IMR-90 (cell line): ENCODE results near the gene NLRC3. TPM values are rescaled to one million over a fixed set of nuclear protein-coding genes. Genes with fewer than 3 reads are reported as not detected.

Experiments
- ATAC-seq: fragments of 200-7000 bp; cut with Tn5 transposase; 2 replicates; pipeline ENCODE4 v1.9.1; 2020; ENCODE audit warnings: low read depth, mild to moderate bottlenecking, moderate library complexity
- BruUV-seq: library from RNA; stranded (reverse); fragments of 400-500 nt; replicated peaks from 2 replicates; lab custom pipeline; 2021; lab: Mats Ljungman, UMichigan
- CTCF ChIA-PET: fragments of 300-600 bp; formaldehyde crosslinking; extraction: SDS; loops from one replicate; lab custom pipeline; 2021; ENCODE audit warnings: antibody characterized with exemption; lab: Yijun Ruan, JAX
- POLR2A ChIA-PET: fragments of 300-600 bp; sonication (Branson Sonifier 250); formaldehyde crosslinking; loops from one replicate; lab custom pipeline; 2022; ENCODE audit warnings: antibody characterized with exemption; ENCODE audit not compliant: unreplicated experiment; lab: Charles Lee
- DNase-seq: peaks from one replicate; pipeline ENCODE4 v3.0.0; 2013
- H2AFZ ChIP-seq: replicated peaks from 2 replicates; pipeline ENCODE3; 2013; ENCODE audit warnings: low read length, mild to moderate bottlenecking; ENCODE audit not compliant: poor library complexity
- H2AK5ac ChIP-seq: 2 replicates; pipeline ENCODE4 v1.6.1; 2013; ENCODE audit warnings: low read depth, low read length, inconsistent platforms
- H2AK9ac ChIP-seq: replicated peaks from 2 replicates; pipeline ENCODE3; 2013; ENCODE audit warnings: mild to moderate bottlenecking, low read depth, low read length, moderate library complexity; ENCODE audit not compliant: poor library complexity
- H2BK120ac ChIP-seq: 2 replicates; pipeline ENCODE4 v1.6.1; 2013; ENCODE audit warnings: low read depth, low read length, inconsistent platforms
- H2BK15ac ChIP-seq: 3 replicates; pipeline ENCODE4 v1.6.1; 2013; ENCODE audit warnings: low read depth, low read length, inconsistent platforms
- H2BK20ac ChIP-seq: 2 replicates; pipeline ENCODE4 v1.6.1; 2013; ENCODE audit warnings: low read depth, mild to moderate bottlenecking, inconsistent platforms, low read length, moderate library complexity
- H2BK5ac ChIP-seq: 2 replicates; pipeline ENCODE4 v1.6.1; 2013; ENCODE audit warnings: mild to moderate bottlenecking, low read depth, low read length, inconsistent platforms; ENCODE audit not compliant: poor library complexity, severe bottlenecking
- H3K14ac ChIP-seq: replicated peaks from 2 replicates; pipeline ENCODE4 v1.6.1; 2013; ENCODE audit warnings: low read depth, low read length, inconsistent platforms
- H3K18ac ChIP-seq: 2 replicates; pipeline ENCODE4 v1.6.1; 2013; ENCODE audit warnings: low read depth, low read length, control low read depth
- H3K23ac ChIP-seq: 2 replicates; pipeline ENCODE4 v1.6.1; 2013; ENCODE audit warnings: low read depth, low read length, inconsistent platforms
- H3K27ac ChIP-seq: 2 replicates; pipeline ENCODE4 v1.5.1; 2013; ENCODE audit warnings: mild to moderate bottlenecking, control low read depth, low read length; ENCODE audit not compliant: insufficient read depth
- H3K27me3 ChIP-seq: 2 replicates; pipeline ENCODE4 v1.6.1; 2013; ENCODE audit warnings: low read length; ENCODE audit not compliant: control insufficient read depth, insufficient read depth
- H3K36me3 ChIP-seq: 2 replicates; pipeline ENCODE4 v1.6.1; 2013; ENCODE audit warnings: low read length, mixed read lengths; ENCODE audit not compliant: control insufficient read depth, insufficient read depth
- H3K4ac ChIP-seq: 2 replicates; pipeline ENCODE4 v1.6.1; 2013; ENCODE audit warnings: low read depth, low read length, inconsistent platforms
- H3K4me1 ChIP-seq: 2 replicates; pipeline ENCODE4 v1.6.1; 2013; ENCODE audit warnings: low read length, mixed read lengths; ENCODE audit not compliant: control insufficient read depth, insufficient read depth
- H3K4me2 ChIP-seq: 2 replicates; pipeline ENCODE4 v1.6.1; 2013; ENCODE audit warnings: low read depth, mild to moderate bottlenecking, control low read depth, low read length, moderate library complexity
- H3K4me3 ChIP-seq: 2 replicates; pipeline ENCODE4 v1.5.1; 2013; ENCODE audit warnings: low read depth, mild to moderate bottlenecking, control low read depth, low read length, moderate library complexity; ENCODE audit not compliant: insufficient read depth
- H3K56ac ChIP-seq: 2 replicates; pipeline ENCODE4 v1.6.1; 2013; ENCODE audit warnings: low read length, inconsistent platforms; ENCODE audit not compliant: insufficient read depth; ENCODE audit errors: extremely low read depth
- H3K79me1 ChIP-seq, 2 experiments: 2 replicates each; pipeline ENCODE4 v1.6.1; 2013; ENCODE audit warnings: low read length in 2 of 2, inconsistent platforms in 1 of 2, low read depth in 1 of 2
- H3K9ac ChIP-seq: 2 replicates; pipeline ENCODE4 v1.6.1; 2013; ENCODE audit warnings: low read depth, low read length, control low read depth
- H3K9me1 ChIP-seq: 2 replicates; pipeline ENCODE4 v1.6.1; 2013; ENCODE audit warnings: low read length, inconsistent platforms; ENCODE audit not compliant: insufficient read depth
- H3K9me3 ChIP-seq: 2 replicates; pipeline ENCODE4 v1.6.1; 2013; ENCODE audit warnings: low read length; ENCODE audit not compliant: control insufficient read depth, insufficient read depth
- H4K20me1 ChIP-seq: 2 replicates; pipeline ENCODE4 v1.6.1; 2013; ENCODE audit warnings: low read length, inconsistent platforms; ENCODE audit not compliant: insufficient read depth
- H4K5ac ChIP-seq: 2 replicates; pipeline ENCODE4 v1.6.1; 2013; ENCODE audit warnings: mild to moderate bottlenecking, low read depth, low read length, control low read depth
- H4K8ac ChIP-seq, 2 experiments: 2 replicates each; pipeline ENCODE4 v1.6.1; 2013; ENCODE audit warnings: low read depth in 2 of 2, low read length in 2 of 2, control low read depth in 1 of 2, inconsistent platforms in 1 of 2
- H4K91ac ChIP-seq: 2 replicates; pipeline ENCODE4 v1.6.1; 2013; ENCODE audit warnings: low read depth, low read length, inconsistent platforms; ENCODE audit not compliant: insufficient read depth
- BHLHE40 ChIP-seq: fragments of 150-350 bp; IDR thresholded peaks from 2 replicates; pipeline ENCODE4 v1.6.1; 2016; ENCODE audit warnings: mild to moderate bottlenecking, low read depth, low read length
- CEBPB ChIP-seq: IDR thresholded peaks from 2 replicates; pipeline ENCODE4 v1.6.1; 2012; ENCODE audit warnings: low read depth, low read length, improper control_type of control experiment
- CHD1 ChIP-seq: IDR thresholded peaks from 2 replicates; pipeline ENCODE4 v1.6.1; 2012; ENCODE audit warnings: low read depth, low read length, improper control_type of control experiment
- FOS ChIP-seq: fragments of 150-350 bp; IDR thresholded peaks from 2 replicates; pipeline ENCODE4 v1.6.1; 2016; ENCODE audit warnings: low read depth, low read length
- MAFK ChIP-seq: IDR thresholded peaks from 2 replicates; pipeline ENCODE4 v1.6.1; 2012; ENCODE audit warnings: low read depth, low read length, improper control_type of control experiment
- MAZ ChIP-seq: IDR thresholded peaks from 2 replicates; pipeline ENCODE4 v1.6.1; 2012; ENCODE audit warnings: low read depth, mild to moderate bottlenecking, low read length, improper control_type of control experiment, moderate library complexity, borderline replicate concordance
- NFE2L2 ChIP-seq: fragments of 150-350 bp; IDR thresholded peaks from 2 replicates; pipeline ENCODE4 v1.6.1; 2016; ENCODE audit warnings: low read depth, mild to moderate bottlenecking, low read length
- POLR2A ChIP-seq: IDR thresholded peaks from 2 replicates; pipeline ENCODE4 v1.6.1; 2012; ENCODE audit warnings: mild to moderate bottlenecking, low read depth, low read length
- RAD21 ChIP-seq: IDR thresholded peaks from 2 replicates; pipeline ENCODE4 v1.6.1; 2012; ENCODE audit warnings: low read length, improper control_type of control experiment
- RCOR1 ChIP-seq: IDR thresholded peaks from 2 replicates; pipeline ENCODE4 v1.6.1; 2012; ENCODE audit warnings: mild to moderate bottlenecking, low read length, improper control_type of control experiment; ENCODE audit not compliant: insufficient replicate concordance
- RFX5 ChIP-seq: IDR thresholded peaks from 2 replicates; pipeline ENCODE4 v1.8.0; 2012; ENCODE audit warnings: low read depth, mild to moderate bottlenecking, low read length, moderate library complexity
- SMC3 ChIP-seq: fragments of 150-350 bp; IDR thresholded peaks from 2 replicates; pipeline ENCODE4 v1.6.1; 2016; ENCODE audit warnings: low read depth, mild to moderate bottlenecking, antibody characterized with exemption, low read length, moderate library complexity
- whole genome bisulfite sequencing, 2 experiments: methylation state at CpG; one replicate each; pipeline versions ENCODE4 v1.1.5 to v1.1.7; 2013; ENCODE audit warnings: missing lambda C conversion rate in 2 of 2; ENCODE audit not compliant: insufficient read length in 1 of 2; ENCODE audit errors: extremely low coverage in 2 of 2; 5-methylcytosine and 5-hydroxymethylcytosine counted together
- dilution Hi-C: fragments of 300-500 bp; cut with HindIII; formaldehyde crosslinking; loops from one replicate; pipeline ENCODE4 v1.14.3; 2018; ENCODE audit warnings: low sequenced_read_pairs; ENCODE audit not compliant: unreplicated experiment
- in situ Hi-C: fragments of 300-500 bp; cut with MboI; formaldehyde crosslinking; loops from 3 replicates; pipeline ENCODE4 v1.14.3; 2019; ENCODE audit warnings: low sequenced_read_pairs, inconsistent platforms, mixed read lengths
- intact Hi-C: fragments of 100-400 bp; cut with micrococcal nuclease; formaldehyde crosslinking; loops from 2 replicates; pipeline ENCODE4 v1.10.0; 2022
- polyA plus RNA-seq, 3 experiments: library from polyadenylated mRNA; depleted of rRNA; stranded (reverse); fragments of >200 nt; gene quantifications; 2 replicates each; pipeline ENCODE4 v1.2.3, GENCODE V29; 2012; ENCODE audit warnings: low replicate concordance in 1 of 3
- total RNA-seq: library from RNA; depleted of rRNA; stranded (reverse); fragments of >200 nt; gene quantifications from 2 replicates; pipeline ENCODE4 v1.2.3, GENCODE V29; 2012
- TF ChIP-seq, protein P1 (sequence below): fragments of 150-350 bp; IDR thresholded peaks from 2 replicates; pipeline ENCODE4 v1.6.1; 2016; ENCODE audit warnings: low read depth, mild to moderate bottlenecking, low read length, moderate library complexity, borderline replicate concordance
- TF ChIP-seq, protein P2 (sequence below): conservative IDR thresholded peaks from 2 replicates; pipeline ENCODE4 v1.5.1; 2012; ENCODE audit warnings: mild to moderate bottlenecking, low read depth, low read length, improper control_type of control experiment

NLRC3 gene
- total and polyA plus RNA-seq, 2 of the 4 experiments (the other 2 are of a cell fraction), result not detected

- Histone ChIP-seq H3K27ac (no peak overlapping the region), H2AK9ac (no peak overlapping the region), H3K9me3 (no peaks in the 10 kb centered on the region), H3K56ac (no peak overlapping the region), H4K5ac (no peak overlapping the region), H3K18ac (no peak overlapping the region), H2BK5ac (no peak overlapping the region), H3K27me3 (no peaks in the 10 kb centered on the region), H3K14ac (no peak overlapping the region), H3K9me1 (0 out of 2 replicates have a peak, but pooled peaks cover 6% of the 10 kb centered on the region), H2BK20ac (no peak overlapping the region), H2AK5ac (no peak overlapping the region), H3K4me3 (no peak overlapping the region), H3K4ac (no peak overlapping the region), H2BK120ac (no peak overlapping the region), H2BK15ac (no peak overlapping the region), H3K36me3 (peaks cover 33% of the 10 kb centered on the region), H4K8ac (no peak overlapping the region), H2AFZ (no peak overlapping the region), H3K79me1 (0 out of 4 replicates have a peak, but pooled peaks cover 0 to 3% of the 10 kb centered on the region in 2 experiments), H3K23ac (no peak overlapping the region), H4K20me1 (no peaks in the 10 kb centered on the region), H3K9ac (no peak overlapping the region), H3K4me1 (no peaks in the 10 kb centered on the region), H3K4me2 (no peak overlapping the region), H4K91ac (no peak overlapping the region)
- in situ Hi-C loops, result no loop called here
- ATAC-seq (no peak), DNase-seq (no peak)
- TF ChIP-seq CEBPB, result no peak
- no peak for TF ChIP-seq RCOR1
- TF ChIP-seq RAD21, result no peak
- no peak for TF ChIP-seq BHLHE40
- TF ChIP-seq POLR2A, result no peak
- no peak for TF ChIP-seq FOS
- no peak for TF ChIP-seq CHD1
- TF ChIP-seq MAFK, result no peak
- no peak for TF ChIP-seq NFE2L2
- TF ChIP-seq, protein P1, sequence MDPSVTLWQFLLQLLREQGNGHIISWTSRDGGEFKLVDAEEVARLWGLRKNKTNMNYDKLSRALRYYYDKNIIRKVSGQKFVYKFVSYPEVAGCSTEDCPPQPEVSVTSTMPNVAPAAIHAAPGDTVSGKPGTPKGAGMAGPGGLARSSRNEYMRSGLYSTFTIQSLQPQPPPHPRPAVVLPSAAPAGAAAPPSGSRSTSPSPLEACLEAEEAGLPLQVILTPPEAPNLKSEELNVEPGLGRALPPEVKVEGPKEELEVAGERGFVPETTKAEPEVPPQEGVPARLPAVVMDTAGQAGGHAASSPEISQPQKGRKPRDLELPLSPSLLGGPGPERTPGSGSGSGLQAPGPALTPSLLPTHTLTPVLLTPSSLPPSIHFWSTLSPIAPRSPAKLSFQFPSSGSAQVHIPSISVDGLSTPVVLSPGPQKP, result no peak
- no peak for TF ChIP-seq SMC3
- TF ChIP-seq, protein P2, sequence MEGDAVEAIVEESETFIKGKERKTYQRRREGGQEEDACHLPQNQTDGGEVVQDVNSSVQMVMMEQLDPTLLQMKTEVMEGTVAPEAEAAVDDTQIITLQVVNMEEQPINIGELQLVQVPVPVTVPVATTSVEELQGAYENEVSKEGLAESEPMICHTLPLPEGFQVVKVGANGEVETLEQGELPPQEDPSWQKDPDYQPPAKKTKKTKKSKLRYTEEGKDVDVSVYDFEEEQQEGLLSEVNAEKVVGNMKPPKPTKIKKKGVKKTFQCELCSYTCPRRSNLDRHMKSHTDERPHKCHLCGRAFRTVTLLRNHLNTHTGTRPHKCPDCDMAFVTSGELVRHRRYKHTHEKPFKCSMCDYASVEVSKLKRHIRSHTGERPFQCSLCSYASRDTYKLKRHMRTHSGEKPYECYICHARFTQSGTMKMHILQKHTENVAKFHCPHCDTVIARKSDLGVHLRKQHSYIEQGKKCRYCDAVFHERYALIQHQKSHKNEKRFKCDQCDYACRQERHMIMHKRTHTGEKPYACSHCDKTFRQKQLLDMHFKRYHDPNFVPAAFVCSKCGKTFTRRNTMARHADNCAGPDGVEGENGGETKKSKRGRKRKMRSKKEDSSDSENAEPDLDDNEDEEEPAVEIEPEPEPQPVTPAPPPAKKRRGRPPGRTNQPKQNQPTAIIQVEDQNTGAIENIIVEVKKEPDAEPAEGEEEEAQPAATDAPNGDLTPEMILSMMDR, result no peak
- no peak for TF ChIP-seq MAZ
- no peak for TF ChIP-seq RFX5
- POLR2A ChIA-PET, result no interaction called here
- WGBS, 2 experiments, result 93% methylated on average over 3 of the region's 5 CpGs; no CpG with 5 or more reads in 1 of the 2 experiments
- CTCF ChIA-PET, result interaction anchor here (1.9 kb wide), 1 partner anchor 11 kb away, joined by 4 read pairs; no protein-coding TSS in a partner anchor
- intact Hi-C loops, result loop anchor here (2.0 to 5.0 kb wide), 2 partner anchors 83 to 166 kb away; no protein-coding TSS in a partner anchor
- no TSS peak for BruUV-seq
- dilution Hi-C loops, result no loop called here
These were observed 51.3 kb downstream of the NLRC3 start for GRCh38 chr16:3525951-3526350.
